Neuronal stem cell (in vitro differentiated cells): ENCODE results near the gene PDE6B.
"Not testable (repeated sequence)": the region's sequence is repeated elsewhere in the genome, so short reads cannot be mapped to it uniquely, and the experiment has no call there.

Experiments
- DNase-seq: peaks from one replicate; pipeline ENCODE4 v3.0.0-alpha.2; 2013; ENCODE audit warnings: low spot score
- H2AFZ ChIP-seq: one replicate; pipeline ENCODE4 v1.6.1; 2013; ENCODE audit warnings: mild to moderate bottlenecking, low read length, inconsistent platforms
- H2AK5ac ChIP-seq: 2 replicates; pipeline ENCODE4 v1.6.1; 2013; ENCODE audit warnings: low read depth, mild to moderate bottlenecking, inconsistent platforms, low read length, moderate library complexity, mixed read lengths
- H2BK120ac ChIP-seq: 2 replicates; pipeline ENCODE4 v1.6.1; 2013; ENCODE audit warnings: low read depth, mild to moderate bottlenecking, inconsistent platforms, low read length, moderate library complexity, mixed read lengths
- H2BK12ac ChIP-seq: one replicate; pipeline ENCODE4 v1.6.1; 2013; ENCODE audit warnings: low read length, inconsistent platforms
- H2BK15ac ChIP-seq: 2 replicates; pipeline ENCODE4 v1.6.1; 2013; ENCODE audit warnings: mild to moderate bottlenecking, low read length, inconsistent platforms, mixed read lengths
- H2BK5ac ChIP-seq: one replicate; pipeline ENCODE4 v1.6.1; 2013; ENCODE audit warnings: inconsistent platforms, mild to moderate bottlenecking, low read length, moderate library complexity
- H3K14ac ChIP-seq: one replicate; pipeline ENCODE4 v1.6.1; 2013; ENCODE audit warnings: low read length, inconsistent platforms
- H3K18ac ChIP-seq: 2 replicates; pipeline ENCODE4 v1.6.1; 2013; ENCODE audit warnings: low read length, inconsistent platforms
- H3K23ac ChIP-seq: 2 replicates; pipeline ENCODE4 v1.6.1; 2013; ENCODE audit warnings: low read depth, mild to moderate bottlenecking, mixed read lengths, low read length, inconsistent platforms; ENCODE audit not compliant: poor library complexity
- H3K27ac ChIP-seq: replicated peaks from 3 replicates; pipeline ENCODE4 v1.5.1; 2013; ENCODE audit warnings: low read length, inconsistent platforms
- H3K27me3 ChIP-seq, 3 experiments: 2 replicates each; pipeline ENCODE4 v1.6.1; 2013; ENCODE audit warnings: low read length in 3 of 3, mild to moderate bottlenecking in 2 of 3, inconsistent platforms in 1 of 3, low read depth in 1 of 3, mixed read lengths in 1 of 3, moderate library complexity in 1 of 3; ENCODE audit not compliant: control insufficient read depth in 3 of 3, insufficient read depth in 3 of 3
- H3K36me3 ChIP-seq, 2 donors: replicated peaks in 1 of 2; 2 replicates each; pipeline ENCODE4 v1.6.1; 2013; ENCODE audit warnings: low read length in 2 of 2; ENCODE audit not compliant: control insufficient read depth in 2 of 2, insufficient read depth in 2 of 2
- H3K4ac ChIP-seq: 2 replicates; pipeline ENCODE4 v1.6.1; 2013; ENCODE audit warnings: inconsistent platforms, mild to moderate bottlenecking, low read length, moderate library complexity
- H3K4me1 ChIP-seq, 2 donors: 1 replicate in 1 of 2; 2 replicates in 1 of 2; pipeline ENCODE4 v1.6.1; 2013; ENCODE audit warnings: low read length in 2 of 2, low read depth in 1 of 2; ENCODE audit not compliant: control insufficient read depth in 2 of 2, insufficient read depth in 1 of 2
- H3K4me2 ChIP-seq: one replicate; pipeline ENCODE4 v1.6.1; 2013; ENCODE audit warnings: mild to moderate bottlenecking, low read length, inconsistent platforms; ENCODE audit not compliant: insufficient read depth, poor library complexity, severe bottlenecking
- H3K4me3 ChIP-seq, 2 donors: 2 replicates each; pipeline ENCODE4 v1.5.1; 2013; ENCODE audit warnings: low read length in 2 of 2, mild to moderate bottlenecking in 2 of 2, inconsistent platforms in 1 of 2, moderate library complexity in 1 of 2
- H3K79me1 ChIP-seq: one replicate; pipeline ENCODE4 v1.6.1; 2013; ENCODE audit warnings: low read depth, mild to moderate bottlenecking, inconsistent platforms, low read length, moderate library complexity
- H3K9ac ChIP-seq: one replicate; pipeline ENCODE4 v1.6.1; 2013; ENCODE audit warnings: mild to moderate bottlenecking, low read depth, low read length, inconsistent platforms; ENCODE audit not compliant: poor library complexity
- H3K9me3 ChIP-seq, 2 donors: replicated peaks in 1 of 2; 2 replicates each; pipeline versions ENCODE3 to v1.6.1; 2013; ENCODE audit warnings: low read length in 2 of 2, mild to moderate bottlenecking in 2 of 2, inconsistent platforms in 1 of 2, low read depth in 1 of 2, mixed read lengths in 1 of 2, moderate library complexity in 1 of 2; ENCODE audit not compliant: control insufficient read depth in 2 of 2, insufficient read depth in 1 of 2
- H4K8ac ChIP-seq: one replicate; pipeline ENCODE4 v1.6.1; 2013; ENCODE audit warnings: low read depth, mild to moderate bottlenecking, inconsistent platforms, low read length, moderate library complexity
- H4K91ac ChIP-seq: one replicate; pipeline ENCODE4 v1.6.1; 2013; ENCODE audit warnings: low read length, low read depth, mild to moderate bottlenecking, inconsistent platforms; ENCODE audit not compliant: poor library complexity
- WGBS, 2 donors: extraction: QIAGEN DNeasy Blood & Tissue Kit; methylation state at CpG; one replicate each; pipeline ENCODE4 v1.1.7; 2013; ENCODE audit warnings: missing lambda C conversion rate in 2 of 2, mixed read lengths in 1 of 2; ENCODE audit not compliant: insufficient read length in 2 of 2, insufficient replicate concordance in 1 of 2; ENCODE audit errors: extremely low coverage in 2 of 2; 5-methylcytosine and 5-hydroxymethylcytosine counted together

Gene PDE6B

DNA sequence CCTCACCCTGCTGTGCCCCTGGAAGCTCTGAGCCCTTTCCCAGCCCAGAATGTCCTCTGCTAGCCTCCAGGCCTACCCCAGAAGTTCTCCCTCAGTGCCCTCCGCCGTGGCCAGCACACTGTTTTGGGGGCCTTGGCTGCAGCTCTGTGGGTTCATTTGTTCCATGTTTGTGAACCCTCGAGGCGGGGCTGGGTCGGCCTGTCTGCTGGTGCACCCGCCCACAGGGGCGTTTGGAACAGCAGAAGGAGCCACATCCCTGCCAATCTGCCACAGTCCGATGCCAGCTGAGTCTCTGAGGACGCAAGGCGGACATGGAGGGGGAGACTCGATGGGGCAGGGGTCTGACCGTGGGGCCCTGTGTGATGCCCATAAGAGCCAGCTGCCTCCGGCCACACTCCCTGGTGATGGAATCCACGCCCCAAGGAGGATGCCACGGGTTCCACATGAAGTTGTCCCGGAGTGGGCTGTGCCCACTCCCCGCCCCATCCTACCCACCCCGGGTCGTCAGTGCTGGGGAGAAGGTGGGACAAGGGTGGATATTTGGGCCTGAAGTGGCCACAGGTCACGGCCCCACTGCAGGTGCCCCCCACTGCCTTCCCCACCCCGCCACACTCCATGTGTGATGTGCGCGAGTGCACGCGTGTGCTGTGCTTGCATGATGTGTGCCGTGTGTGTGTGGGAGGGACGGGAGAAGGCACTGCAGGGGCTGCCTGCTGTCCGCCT is 41.6 kb downstream of the PDE6B start:
- H3K14ac ChIP-seq: no peak overlapping the region
- no CpG with 5 or more reads among the region's 28 CpGs for WGBS, 2 donors

DNA sequence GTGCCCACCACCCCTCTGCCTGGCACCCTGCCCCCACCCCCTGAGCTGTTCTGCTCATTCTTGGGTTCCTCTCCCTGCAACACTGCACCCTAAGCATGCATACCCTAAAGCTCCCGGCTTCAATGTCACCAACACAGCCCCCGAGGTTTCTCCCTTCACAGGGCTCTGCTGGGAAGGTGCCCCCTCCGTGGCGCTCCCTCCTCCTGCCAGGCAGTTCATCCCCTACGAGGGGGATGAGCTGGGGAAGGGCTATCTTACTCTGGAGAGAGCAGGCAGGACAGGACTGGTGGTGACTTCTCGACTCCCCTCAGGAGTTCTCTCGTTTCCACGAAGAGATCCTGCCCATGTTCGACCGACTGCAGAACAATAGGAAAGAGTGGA is 42.2 kb downstream of the PDE6B start:
- Histone ChIP-seq H4K91ac (no peak overlapping the region), H3K4me3 (no peak overlapping the region), H3K4me2 (no peak overlapping the region), H2BK5ac (no peak overlapping the region), H3K4me1 (peaks cover 0 to 6% of the 10 kb centered on the region in 2 donors), H3K4ac (no peak overlapping the region), H4K8ac (no peak overlapping the region), H3K9me3 (peaks cover 0 to 2% of the 10 kb centered on the region in 2 donors), H2AFZ (no peak overlapping the region), H2BK120ac (no peak overlapping the region), H3K36me3 (peaks cover 15 to 19% of the 10 kb centered on the region in 2 donors), H2BK15ac (no peak overlapping the region), H3K14ac (no peak overlapping the region), H2AK5ac (peak overlapping the region; percentile 70), H3K27me3 (peaks cover 0 to 19% (median 0%) of the 10 kb centered on the region in 3 experiments), H3K79me1 (peaks cover 2% of the 10 kb centered on the region), H3K9ac (no peak overlapping the region), H3K23ac (no peak overlapping the region), H3K18ac (no peak overlapping the region), H2BK12ac (no peak overlapping the region), H3K27ac (no peak overlapping the region)
- no CpG with 5 or more reads among the region's 10 CpGs for WGBS, 2 donors
- no peak for DNase-seq

More for the DNA sequence above, 41.6 kb downstream of the PDE6B start:
- no peak overlapping the region for H2BK120ac ChIP-seq
- peaks cover 11 to 13% of the 10 kb centered on the region in 2 donors for H3K36me3 ChIP-seq
- H3K4me1 ChIP-seq: peaks cover 0 to 6% of the 10 kb centered on the region in 2 donors
- peaks cover 0 to 19% (median 0%) of the 10 kb centered on the region in 3 experiments for H3K27me3 ChIP-seq
- no peak overlapping the region for H3K4ac ChIP-seq
- no peak overlapping the region for H3K23ac ChIP-seq
- no peak overlapping the region for H4K8ac ChIP-seq
- peak overlapping the region; percentile 69 for H2AFZ ChIP-seq
- H3K79me1 ChIP-seq: peaks cover 2% of the 10 kb centered on the region
- H2AK5ac ChIP-seq: peak overlapping the region; percentile 70
- H2BK5ac ChIP-seq: peak overlapping the region; percentile 66
- peaks cover 0 to 2% of the 10 kb centered on the region in 2 donors for H3K9me3 ChIP-seq
- H3K9ac ChIP-seq: no peak overlapping the region
- no peak overlapping the region for H3K18ac ChIP-seq
- no peak overlapping the region for H4K91ac ChIP-seq
- H3K27ac ChIP-seq: no peak overlapping the region
- H2BK15ac ChIP-seq: no peak overlapping the region
- no peak overlapping the region for H3K4me3 ChIP-seq
- H2BK12ac ChIP-seq: no peak overlapping the region
- DNase-seq: no peak
- no peak overlapping the region for H3K4me2 ChIP-seq

DNA sequence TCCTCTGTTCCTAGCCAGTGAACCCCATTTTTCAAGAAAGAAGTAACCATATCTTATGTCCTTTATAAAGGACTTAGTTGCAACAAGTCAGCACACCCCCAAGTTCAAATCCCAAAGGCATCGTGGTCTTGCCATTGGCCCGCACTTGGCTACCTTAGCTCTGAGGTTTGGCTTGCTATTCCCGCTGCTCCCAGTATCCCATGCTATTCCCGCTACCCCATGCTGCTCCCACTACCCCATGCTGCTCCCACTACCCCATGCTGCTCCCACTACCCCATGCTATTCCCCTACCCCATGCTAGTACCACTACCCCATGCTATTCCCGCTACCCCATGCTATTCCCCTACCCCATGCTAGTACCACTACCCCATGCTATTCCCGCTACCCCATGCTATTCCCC is 42.8 kb downstream of the PDE6B start:
- not testable (repeated sequence) for H3K4me2 ChIP-seq, DNase-seq, H3K9ac ChIP-seq, H2AK5ac ChIP-seq, H3K4me3 ChIP-seq, H3K14ac ChIP-seq, H3K4me1 ChIP-seq, H3K27ac ChIP-seq, H3K79me1 ChIP-seq, H2BK120ac ChIP-seq, H3K4ac ChIP-seq, H4K8ac ChIP-seq, H3K23ac ChIP-seq, H2AFZ ChIP-seq, H2BK12ac ChIP-seq, H4K91ac ChIP-seq, H2BK15ac ChIP-seq, H3K18ac ChIP-seq, H2BK5ac ChIP-seq, H3K9me3 ChIP-seq
- no CpG with 5 or more reads among the region's 6 CpGs for WGBS, 2 donors
- Histone ChIP-seq H3K27me3 (peaks cover 0 to 15% (median 0%) of the 10 kb centered on the region in 3 experiments), H3K36me3 (peaks cover 16 to 25% of the 10 kb centered on the region in 2 donors)

DNA sequence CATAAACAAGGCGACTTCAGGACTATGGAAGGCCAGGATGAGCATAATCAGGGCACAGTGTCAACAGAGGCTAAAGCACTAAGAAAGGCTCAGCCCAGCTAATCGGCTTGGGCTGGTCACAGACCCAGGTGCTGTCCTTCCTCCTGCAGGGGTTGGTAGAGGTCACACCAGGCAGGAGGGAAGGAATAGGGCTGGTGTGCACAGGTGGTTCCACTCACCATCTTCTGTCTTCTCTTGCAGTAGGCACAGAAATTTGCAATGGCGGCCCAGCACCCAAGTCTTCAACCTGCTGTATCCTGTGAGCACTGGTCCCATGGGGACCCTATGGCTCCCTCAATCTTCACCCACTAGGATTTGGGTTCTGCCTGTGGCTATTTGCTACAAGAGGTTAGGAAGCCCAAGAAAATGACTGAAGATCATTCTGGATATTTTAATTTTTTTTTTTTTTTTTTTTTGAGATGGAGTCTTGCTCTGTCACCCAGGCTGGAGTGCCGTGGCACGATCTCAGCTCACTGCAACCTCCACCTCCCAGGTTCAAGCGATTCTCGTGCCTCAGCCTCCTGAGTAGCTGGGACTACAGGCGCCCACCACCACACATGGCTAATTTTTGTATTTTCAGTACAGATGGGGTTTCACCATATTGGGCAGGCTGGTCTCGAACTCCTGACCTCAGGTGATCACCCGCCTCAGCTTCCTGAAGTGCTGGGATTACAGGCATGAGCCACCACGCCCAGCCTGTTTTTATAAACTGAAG is 44.6 kb downstream of the PDE6B start:
- not testable (repeated sequence) for H3K4me3 ChIP-seq, H3K14ac ChIP-seq, H2AK5ac ChIP-seq, H3K4me2 ChIP-seq, H3K4ac ChIP-seq, H2AFZ ChIP-seq, H2BK15ac ChIP-seq, H3K27ac ChIP-seq, H4K91ac ChIP-seq, H3K79me1 ChIP-seq, H3K4me1 ChIP-seq, H4K8ac ChIP-seq, H2BK120ac ChIP-seq, DNase-seq, H3K9ac ChIP-seq, H3K27me3 ChIP-seq, H2BK5ac ChIP-seq, H3K23ac ChIP-seq, H2BK12ac ChIP-seq, H3K9me3 ChIP-seq
- Histone ChIP-seq H3K36me3 (peaks cover 16 to 26% of the 10 kb centered on the region in 2 donors), H3K18ac (peak overlapping the region; percentile 38)
- no CpG with 5 or more reads among the region's 11 CpGs for WGBS, 2 donors
